HUES6 (cell line): ENCODE measurements around the gene PHACTR1.

Experiments
- H3K27ac ChIP-seq: 2 replicates; pipeline ENCODE4 v1.7.0; 2013; ENCODE audit warnings: low read depth, mild to moderate bottlenecking, low read length, inconsistent platforms
- H3K27me3 ChIP-seq: 2 replicates; pipeline ENCODE4 v1.6.1; 2013; ENCODE audit warnings: low read length; ENCODE audit not compliant: control insufficient read depth, insufficient read depth
- H3K36me3 ChIP-seq: 2 replicates; pipeline ENCODE4 v1.6.1; 2013; ENCODE audit warnings: low read length; ENCODE audit not compliant: control insufficient read depth, insufficient read depth
- H3K4me1 ChIP-seq: 2 replicates; pipeline ENCODE4 v1.6.1; 2013; ENCODE audit warnings: low read length; ENCODE audit not compliant: control insufficient read depth, insufficient read depth
- H3K4me3 ChIP-seq: 2 replicates; pipeline ENCODE4 v1.5.1; 2013; ENCODE audit warnings: low read depth, low read length
- H3K9ac ChIP-seq: one replicate; pipeline ENCODE4 v1.6.1; 2013; ENCODE audit warnings: mild to moderate bottlenecking, low read length
- H3K9me3 ChIP-seq: 2 replicates; pipeline ENCODE4 v1.6.1; 2013; ENCODE audit warnings: low read depth, low read length; ENCODE audit not compliant: control insufficient read depth, insufficient read depth

PHACTR1 gene

DNA sequence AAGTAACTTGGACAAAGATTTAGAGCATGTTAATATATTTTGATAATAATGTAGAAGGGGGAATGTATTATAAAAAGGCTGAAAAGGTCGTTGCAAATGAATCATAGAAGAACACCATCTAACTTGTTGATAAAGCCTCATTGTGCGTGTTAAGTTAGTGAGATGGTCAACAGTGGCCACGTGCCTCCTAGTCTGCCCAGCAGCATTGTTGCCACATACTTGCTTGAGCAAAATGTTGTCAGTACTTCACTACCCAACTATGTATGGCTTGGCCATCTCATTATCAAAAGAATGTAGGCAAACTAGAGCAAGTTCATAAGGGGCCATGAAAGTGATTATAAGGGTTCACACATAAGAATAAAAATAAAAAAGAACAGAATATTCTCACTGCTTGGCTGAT, 84.6 kb downstream of the PHACTR1 start:
- Histone ChIP-seq H3K9me3 (no peaks in the 10 kb centered on the region), H3K4me1 (no peaks in the 10 kb centered on the region), H3K27me3 (no peaks in the 10 kb centered on the region), H3K9ac (no peak overlapping the region), H3K4me3 (no peak overlapping the region), H3K36me3 (no peaks in the 10 kb centered on the region), H3K27ac (no peak overlapping the region)

DNA sequence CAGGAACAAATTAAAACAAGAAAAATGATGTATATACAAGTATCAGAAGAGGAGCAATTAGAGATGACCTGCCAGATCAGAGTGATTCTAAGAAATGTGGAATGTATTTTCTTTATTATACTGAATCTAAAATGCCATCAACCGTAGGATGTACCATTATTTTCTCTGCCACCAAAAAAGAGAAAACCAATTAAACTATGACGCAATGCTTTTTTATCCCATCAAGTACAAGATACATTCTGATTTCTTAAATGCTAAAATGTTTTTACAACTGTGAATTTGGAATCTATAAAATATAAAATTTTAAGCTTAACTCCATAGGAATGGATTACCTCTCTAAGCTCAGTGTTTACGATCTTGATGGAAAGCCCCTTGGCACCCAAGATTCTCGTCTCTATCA, 85.9 kb downstream of the PHACTR1 start:
- Histone ChIP-seq H3K36me3 (no peaks in the 10 kb centered on the region), H3K27me3 (no peaks in the 10 kb centered on the region), H3K4me3 (no peak overlapping the region), H3K9ac (no peak overlapping the region), H3K4me1 (no peaks in the 10 kb centered on the region), H3K9me3 (no peaks in the 10 kb centered on the region), H3K27ac (no peak overlapping the region)

- no peaks in the 10 kb centered on the region for H3K36me3 ChIP-seq
- H3K27ac ChIP-seq: no peak overlapping the region
- H3K4me1 ChIP-seq: no peaks in the 10 kb centered on the region
- H3K4me3 ChIP-seq: no peak overlapping the region
- no peak overlapping the region for H3K9ac ChIP-seq
- no peaks in the 10 kb centered on the region for H3K27me3 ChIP-seq
- H3K9me3 ChIP-seq: no peaks in the 10 kb centered on the region
Measured at GRCh38 chr6:12803486-12803885, 86.9 kb downstream of the PHACTR1 start.

GRCh38 chr6:12804952-12805645, 88.5 kb downstream of the PHACTR1 start:
- Histone ChIP-seq H3K27ac (no peak overlapping the region), H3K27me3 (no peaks in the 10 kb centered on the region), H3K4me1 (no peaks in the 10 kb centered on the region)

DNA sequence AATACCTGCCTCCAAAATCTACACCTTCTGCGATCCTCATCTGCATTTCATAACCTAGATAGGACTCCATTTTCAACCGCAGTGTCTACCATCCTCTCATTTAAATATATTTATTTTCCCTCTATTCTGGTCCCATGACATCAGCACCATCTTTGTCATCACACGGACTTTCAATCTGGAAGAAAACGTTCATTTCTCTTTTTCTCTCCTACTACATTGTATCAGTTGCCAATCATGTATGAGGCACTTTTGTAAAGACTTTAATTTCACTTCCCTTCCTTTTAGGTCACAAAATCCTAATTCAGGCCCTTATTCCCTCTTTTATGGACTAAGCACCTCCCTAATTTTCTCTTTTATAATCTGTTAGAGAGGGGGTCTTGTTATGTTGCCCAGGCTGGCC, 89.6 kb downstream of the PHACTR1 start:
- Histone ChIP-seq H3K27ac (no peak overlapping the region), H3K9ac (no peak overlapping the region), H3K9me3 (no peaks in the 10 kb centered on the region)

More at GRCh38 chr6:12804952-12805645, 88.5 kb downstream of the PHACTR1 start:
- Histone ChIP-seq H3K9ac (no peak overlapping the region), H3K4me3 (no peak overlapping the region), H3K36me3 (no peaks in the 10 kb centered on the region), H3K9me3 (no peaks in the 10 kb centered on the region)

DNA sequence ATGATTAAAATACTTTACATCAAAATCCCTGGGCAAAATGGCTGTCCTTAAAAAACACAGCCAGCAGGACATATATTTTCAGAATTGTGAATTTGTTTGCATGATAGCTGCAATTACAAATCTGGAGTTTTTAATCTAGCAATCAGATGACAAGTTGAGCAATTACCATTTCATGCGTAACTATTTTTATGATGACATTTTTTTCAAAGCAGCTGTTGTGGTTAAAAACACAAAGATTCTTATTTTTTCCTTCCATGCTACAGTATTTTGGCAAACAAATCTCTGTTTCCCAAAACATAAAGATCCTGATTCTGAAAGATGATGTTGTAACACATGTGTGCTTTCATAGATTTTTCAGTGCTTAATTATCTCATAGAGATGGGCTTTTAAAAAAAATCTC, 90.2 kb downstream of the PHACTR1 start:
- Histone ChIP-seq H3K9me3 (no peaks in the 10 kb centered on the region), H3K27ac (no peak overlapping the region), H3K36me3 (no peaks in the 10 kb centered on the region)

More for the DNA sequence above, 89.6 kb downstream of the PHACTR1 start:
- H3K27me3 ChIP-seq: no peaks in the 10 kb centered on the region
- no peaks in the 10 kb centered on the region for H3K36me3 ChIP-seq
- no peaks in the 10 kb centered on the region for H3K4me1 ChIP-seq
- H3K4me3 ChIP-seq: no peak overlapping the region

DNA sequence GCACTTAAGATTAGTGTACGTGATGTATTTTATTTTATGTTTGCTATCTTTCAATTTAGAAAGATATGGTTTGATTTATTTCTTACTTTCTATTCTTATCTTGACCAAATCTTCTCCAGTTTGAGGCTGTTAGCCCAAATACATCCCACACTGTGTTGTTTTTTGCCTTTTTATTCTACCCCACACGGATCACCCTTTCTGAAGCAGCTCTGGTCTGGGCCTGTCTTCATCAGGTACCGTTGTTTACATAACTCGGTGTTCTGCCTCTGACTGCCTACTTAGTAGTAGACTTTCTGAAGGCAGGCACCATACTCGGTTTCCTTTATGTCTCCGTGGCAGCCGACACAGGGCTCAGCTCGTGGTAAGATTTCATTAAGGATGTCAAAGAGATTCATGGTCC, 95.0 kb downstream of the PHACTR1 start:
- no peaks in the 10 kb centered on the region for H3K9me3 ChIP-seq
- H3K27me3 ChIP-seq: no peaks in the 10 kb centered on the region
- H3K4me3 ChIP-seq: no peak overlapping the region
- H3K27ac ChIP-seq: no peak overlapping the region
- no peaks in the 10 kb centered on the region for H3K4me1 ChIP-seq
- H3K36me3 ChIP-seq: no peaks in the 10 kb centered on the region
- no peak overlapping the region for H3K9ac ChIP-seq

More for the DNA sequence above, 90.2 kb downstream of the PHACTR1 start:
- H3K4me3 ChIP-seq: no peak overlapping the region
- H3K9ac ChIP-seq: no peak overlapping the region
- no peaks in the 10 kb centered on the region for H3K27me3 ChIP-seq
- no peaks in the 10 kb centered on the region for H3K4me1 ChIP-seq

- Histone ChIP-seq H3K9me3 (no peaks in the 10 kb centered on the region), H3K27ac (no peak overlapping the region), H3K36me3 (no peaks in the 10 kb centered on the region), H3K9ac (no peak overlapping the region), H3K4me3 (no peak overlapping the region), H3K27me3 (no peaks in the 10 kb centered on the region), H3K4me1 (no peaks in the 10 kb centered on the region)
Measured at GRCh38 chr6:12813321-12813720, 96.8 kb downstream of the PHACTR1 start.

DNA sequence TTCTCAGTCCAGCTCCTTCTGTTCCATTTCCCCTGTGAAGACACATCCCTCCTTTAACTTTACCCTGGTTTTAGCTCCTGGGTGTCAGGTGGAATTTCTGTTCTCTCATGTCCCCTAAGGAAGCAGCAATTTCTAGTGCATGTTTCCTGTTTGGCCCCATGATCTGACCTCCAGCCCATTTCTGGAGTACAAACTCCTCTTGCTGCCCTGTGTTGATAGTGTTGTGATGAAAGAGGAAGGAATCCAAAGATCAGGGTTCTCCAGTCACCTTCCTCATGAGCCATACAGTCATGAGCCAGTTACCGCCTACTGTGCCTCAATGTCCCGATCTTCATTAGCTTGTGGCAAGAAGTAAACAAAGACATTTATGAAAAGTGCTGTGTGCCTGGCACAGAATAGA, 97.4 kb downstream of the PHACTR1 start:
- Histone ChIP-seq H3K36me3 (no peaks in the 10 kb centered on the region), H3K9ac (no peak overlapping the region), H3K4me1 (no peaks in the 10 kb centered on the region), H3K4me3 (no peak overlapping the region), H3K9me3 (no peaks in the 10 kb centered on the region), H3K27me3 (no peaks in the 10 kb centered on the region), H3K27ac (no peak overlapping the region)

GRCh38 chr6:12815089-12815488, 98.5 kb downstream of the PHACTR1 start:
- H3K4me3 ChIP-seq: no peak overlapping the region
- H3K9ac ChIP-seq: no peak overlapping the region
- no peaks in the 10 kb centered on the region for H3K9me3 ChIP-seq
- no peaks in the 10 kb centered on the region for H3K4me1 ChIP-seq
- H3K27me3 ChIP-seq: no peaks in the 10 kb centered on the region
- H3K27ac ChIP-seq: no peak overlapping the region
- H3K36me3 ChIP-seq: no peaks in the 10 kb centered on the region

- Histone ChIP-seq H3K4me3 (no peak overlapping the region), H3K4me1 (no peaks in the 10 kb centered on the region), H3K36me3 (no peaks in the 10 kb centered on the region), H3K9ac (no peak overlapping the region), H3K27me3 (no peaks in the 10 kb centered on the region), H3K27ac (no peak overlapping the region), H3K9me3 (no peaks in the 10 kb centered on the region)
Measured at GRCh38 chr6:12815884-12816600, 99.5 kb downstream of the PHACTR1 start.
